K562 (cell line): Measurements from ENCODE around the gene AKT3. TPM values are rescaled to one million over a fixed set of nuclear protein-coding genes. Genes with fewer than 3 reads are reported as not detected.

Experiments
- ATAC-seq: fragments of 200-7000 bp; cut with Tn5 transposase; 3 replicates; pipeline ENCODE4 v1.9.1; 2020; ENCODE audit warnings: moderate library complexity
- BruUV-seq: library from RNA; stranded (reverse); fragments of 400-500 nt; replicated peaks from 2 replicates; lab custom pipeline; 2021; lab: Mats Ljungman, UMichigan
- CTCF ChIA-PET: fragments of 300-600 bp; formaldehyde crosslinking; extraction: SDS; loops from one replicate; lab custom pipeline; 2021; ENCODE audit warnings: low intra/inter-chr PET ratio; lab: Yijun Ruan, JAX
- POLR2A ChIA-PET: fragments of 300-600, 350-650 bp; sonication (Branson Sonifier 250); formaldehyde crosslinking; extraction: SDS; loops from one replicate; lab custom pipeline; 2021; ENCODE audit warnings: antibody characterized with exemption, inconsistent platforms; lab: Yijun Ruan, JAX
- DNase-seq, 4 experiments: peaks; one replicate each; pipeline versions ENCODE4 v3.0.0 to v3.0.0-alpha.2; 2011 to 2018; ENCODE audit warnings: low spot score in 3 of 4, mixed read lengths in 3 of 4; ENCODE audit errors: extremely low read depth in 1 of 4
- FAIRE-seq: peaks from 2 replicates; lab custom pipeline; 2011; peaks lifted over from hg19 to GRCh38; lab: Jason Lieb, UNC
- H2AFZ ChIP-seq: 2 replicates; pipeline ENCODE4 v1.6.0; 2011; ENCODE audit warnings: low read depth, low read length, control low read depth, inconsistent platforms
- H3K27ac ChIP-seq: fragments of 200-600 bp; 3 replicates; pipeline ENCODE4 v1.8.0; 2011; ENCODE audit warnings: low read depth, mild to moderate bottlenecking, control low read depth, inconsistent platforms, low read length, moderate library complexity, mixed read lengths; ENCODE audit errors: extremely low read depth
- H3K27me3 ChIP-seq, 2 experiments: fragments of 300-600 bp in 1 of 2; 2 replicates in 1 of 2; 3 replicates in 1 of 2; pipeline versions ENCODE4 v1.6.0 to v1.8.0; 2011; ENCODE audit warnings: inconsistent platforms in 2 of 2, low read length in 2 of 2, mild to moderate bottlenecking in 1 of 2, mixed read lengths in 1 of 2, moderate library complexity in 1 of 2; ENCODE audit not compliant: control insufficient read depth in 2 of 2, insufficient read depth in 2 of 2
- H3K36me3 ChIP-seq: fragments of 300-600 bp; 3 replicates; pipeline ENCODE4 v1.8.0; 2011; ENCODE audit warnings: mild to moderate bottlenecking, low read length, inconsistent platforms; ENCODE audit not compliant: control insufficient read depth, insufficient read depth
- H3K4me1 ChIP-seq, 2 experiments: fragments of 200-600 bp in 1 of 2; replicated peaks in 1 of 2; 2 replicates in 1 of 2; 3 replicates in 1 of 2; pipeline versions ENCODE4 v1.5.1 to v1.8.0; 2011; ENCODE audit warnings: inconsistent platforms in 2 of 2, low read length in 2 of 2, mild to moderate bottlenecking in 1 of 2, mixed read lengths in 1 of 2, moderate library complexity in 1 of 2; ENCODE audit not compliant: control insufficient read depth in 2 of 2, insufficient read depth in 2 of 2
- H3K4me2 ChIP-seq: 2 replicates; pipeline ENCODE4 v1.6.1; 2011; ENCODE audit warnings: low read length, control low read depth, inconsistent platforms, mixed read lengths; ENCODE audit not compliant: insufficient read depth
- H3K4me3 ChIP-seq: fragments of 200-600 bp; sonication (generic), shearing (Covaris generic); 2 replicates; pipeline ENCODE4 v1.5.1; 2016; ENCODE audit warnings: control low read depth, inconsistent platforms
- H3K79me2 ChIP-seq: fragments of 200-600 bp; 3 replicates; pipeline ENCODE4 v1.8.0; 2011; ENCODE audit warnings: low read length, inconsistent platforms; ENCODE audit not compliant: control insufficient read depth, insufficient read depth
- H3K9ac ChIP-seq, 2 experiments: 2 replicates each; pipeline versions ENCODE4 v1.6.0 to v1.6.1; 2011; ENCODE audit warnings: low read depth in 2 of 2, low read length in 2 of 2, control low read depth in 1 of 2, inconsistent platforms in 1 of 2, mild to moderate bottlenecking in 1 of 2, mixed read lengths in 1 of 2; ENCODE audit not compliant: insufficient read depth in 1 of 2
- H3K9me1 ChIP-seq: one replicate; pipeline ENCODE4 v1.6.0; 2011; ENCODE audit warnings: inconsistent platforms, mild to moderate bottlenecking, low read length, moderate library complexity; ENCODE audit not compliant: control insufficient read depth, insufficient read depth
- H3K9me3 ChIP-seq: replicated peaks from 2 replicates; pipeline ENCODE4 v1.5.1; 2011; ENCODE audit warnings: low read depth, low read length, inconsistent platforms; ENCODE audit not compliant: control insufficient read depth, insufficient read depth
- H4K20me1 ChIP-seq: replicated peaks from 2 replicates; pipeline ENCODE4 v1.6.1; 2011; ENCODE audit warnings: low read length, inconsistent platforms, mixed read lengths; ENCODE audit not compliant: control insufficient read depth, insufficient read depth
- BRD9 ChIP-seq: fragments of 450-650 bp; IDR thresholded peaks from 2 replicates; pipeline ENCODE4 v1.6.1; 2018; ENCODE audit warnings: low read depth; ENCODE audit not compliant: partially characterized antibody
- CBX3 ChIP-seq, 2 experiments: IDR thresholded peaks; 1 replicate in 1 of 2; 2 replicates in 1 of 2; pipeline ENCODE4 v1.6.1; 2012; ENCODE audit warnings: inconsistent platforms in 2 of 2, low read length in 2 of 2, borderline replicate concordance in 1 of 2, control low read depth in 1 of 2
- CCAR2 ChIP-seq: fragments of 200-400 bp; formaldehyde crosslinking; IDR thresholded peaks from 2 replicates; pipeline ENCODE4 v1.6.1; 2017; ENCODE audit warnings: mild to moderate bottlenecking, low read depth, low read length
- CCNT2 ChIP-seq: IDR thresholded peaks from 2 replicates; pipeline ENCODE4 v1.6.1; 2011; ENCODE audit warnings: borderline replicate concordance, low read depth, mild to moderate bottlenecking, moderate library complexity, mixed read lengths, low read length; ENCODE audit not compliant: insufficient read length; ENCODE audit errors: extremely low read depth
- CXXC5 ChIP-seq: fragments of 250-450 bp; sonication (Bioruptor Pico); IDR thresholded peaks from 2 replicates; pipeline ENCODE4 v1.8.0; 2022; ENCODE audit warnings: inconsistent platforms, mild to moderate bottlenecking, moderate library complexity
- FOXK2 ChIP-seq, 2 experiments: fragments of 450-650 bp; IDR thresholded peaks in 1 of 2; conservative IDR thresholded peaks in 1 of 2; 2 replicates each; pipeline ENCODE4 v1.6.1; 2016; ENCODE audit warnings: low read depth in 2 of 2, mild to moderate bottlenecking in 1 of 2
- FOXO4 ChIP-seq: fragments of 450-650 bp; formaldehyde crosslinking; IDR thresholded peaks from 2 replicates; pipeline ENCODE4 v1.4.0; 2020; ENCODE audit warnings: mild to moderate bottlenecking, moderate library complexity
- HDAC1 ChIP-seq, 2 experiments: fragments of 450-650 bp; IDR thresholded peaks; 2 replicates each; pipeline ENCODE4 v1.6.1; 2016 to 2017; ENCODE audit warnings: inconsistent platforms in 1 of 2, mild to moderate bottlenecking in 1 of 2, moderate library complexity in 1 of 2
- HNRNPH1 ChIP-seq: fragments of 200-400 bp; formaldehyde crosslinking; optimal IDR thresholded peaks from 2 replicates; pipeline ENCODE3; 2017; ENCODE audit warnings: low read depth, mild to moderate bottlenecking, low read length, moderate library complexity
- ILK ChIP-seq: fragments of 450-650 bp; IDR thresholded peaks from 2 replicates; pipeline ENCODE4 v1.6.1; 2016; ENCODE audit warnings: missing genetic modification characterization, low read depth, mild to moderate bottlenecking, missing compliant biosample characterization, moderate library complexity, borderline replicate concordance
- POLR2AphosphoS5 ChIP-seq: IDR thresholded peaks from 2 replicates; pipeline ENCODE4 v1.6.1; 2011; ENCODE audit warnings: mild to moderate bottlenecking, low read depth, low read length, moderate library complexity; ENCODE audit not compliant: control insufficient read depth, insufficient read depth
- SLC30A9 ChIP-seq: fragments of 250-450 bp; sonication (Bioruptor Pico); IDR thresholded peaks from 2 replicates; pipeline ENCODE4 v1.8.0; 2022; ENCODE audit warnings: mild to moderate bottlenecking, moderate library complexity
- USF1 ChIP-seq: sonication (generic); formaldehyde crosslinking; IDR thresholded peaks from 2 replicates; pipeline ENCODE4 v1.9.0; 2022; ENCODE audit warnings: mild to moderate bottlenecking, missing genetic modification reagents
- ZFP36 ChIP-seq: fragments of 150-350 bp; IDR thresholded peaks from 2 replicates; pipeline ENCODE4 v1.6.1; 2018; ENCODE audit warnings: low read length, low read depth; ENCODE audit not compliant: partially characterized antibody
- ZFP91 ChIP-seq: sonication (generic); formaldehyde crosslinking; IDR thresholded peaks from 2 replicates; pipeline ENCODE4 v1.8.0; 2022; ENCODE audit warnings: mild to moderate bottlenecking, missing genetic modification reagents
- ZNF124 ChIP-seq: sonication (generic); formaldehyde crosslinking; IDR thresholded peaks from 2 replicates; pipeline ENCODE4 v1.8.1; 2022; ENCODE audit warnings: missing genetic modification reagents
- ZNF764 ChIP-seq: fragments of 250-450 bp; sonication (Bioruptor Pico); IDR thresholded peaks from 2 replicates; pipeline ENCODE4 v1.4.0; 2020; ENCODE audit warnings: low read depth, mild to moderate bottlenecking, moderate library complexity
- WGBS: fragments of 100-300 bp; shearing (Covaris generic); methylation state at CpG from one replicate; pipeline ENCODE4 v1.1.6; 2016; ENCODE audit warnings: low coverage, mixed read lengths; ENCODE audit not compliant: insufficient coverage; ENCODE audit errors: missing lambda C conversion rate; 5-methylcytosine and 5-hydroxymethylcytosine counted together
- in situ Hi-C: fragments of 300-500 bp; cut with MboI; formaldehyde crosslinking; loops from 4 replicates; pipeline ENCODE4 v1.15.0; 2018; ENCODE audit warnings: inconsistent platforms, mixed read lengths
- intact Hi-C: fragments of 100-400 bp; cut with micrococcal nuclease; formaldehyde crosslinking; loops from 2 replicates; pipeline ENCODE4 v1.14.2; 2022
- polyA plus RNA-seq, 8 experiments: library from polyadenylated mRNA; depleted of rRNA in 4 of 8; stranded (reverse) in 5 of 8; unstranded in 3 of 8; fragments of >200 nt; fragmentation: Nextera tagmentation in 2 of 8; fragmentation: Illumina TruSeq in 1 of 8; extraction: Ambion mirVana in 2 of 8; extraction: Trizol in 1 of 8; gene quantifications; 2 replicates each; pipeline versions ENCODE4 v1.2.1 to v1.2.3, GENCODE V29; 2011 to 2014; ENCODE audit warnings: inconsistent platforms in 1 of 8, missing spikeins in 1 of 8
- total RNA-seq, 7 experiments: library from RNA; depleted of rRNA in 6 of 7; stranded (reverse); fragments of >200 nt in 6 of 7; fragmentation: Illumina TruSeq in 2 of 7; extraction: Trizol in 2 of 7; gene quantifications; 2 replicates each; pipeline versions ENCODE4 v1.2.1 to v1.2.3, GENCODE V29; 2011 to 2021; ENCODE audit warnings: low replicate concordance in 1 of 7

AKT3 gene
- total and polyA plus RNA-seq, 9 of the 15 experiments (the other 6 are each of a cell fraction or from before 2014, with no cell fraction given) = 0.04 to 0.54 (median 0.18) TPM; not detected in 1

GRCh38 chr1:243499711-243500110, 350.3 kb downstream of the AKT3 start:
- H3K36me3 ChIP-seq = no peaks in the 10 kb centered on the region
- no peak overlapping the region for H3K27ac ChIP-seq
- H2AFZ ChIP-seq = no peak overlapping the region
- FAIRE-seq = no peak
- ChIA-PET POLR2A (no interaction called here), CTCF (no interaction called here)
- no peaks in the 10 kb centered on the region for H3K9me3 ChIP-seq
- TF ChIP-seq CXXC5 (CRISPR knock-in tag) (no peak), FOXK2 (conservative IDR thresholded peaks at IDR 0.05 in 1 of 2, IDR thresholded peaks at IDR 0.05 in 1 of 2; ENCODE audit: low read depth in 2 of 2) (no peak), CCAR2 (no peak), ZFP36 (no peak), ZFP91 (CRISPR knock-in tag) (no peak), ZNF764 (CRISPR knock-in tag) (no peak), HDAC1 (IDR thresholded peaks at IDR 0.05) (no peak), CBX3 (IDR thresholded peaks at IDR 0.05; ENCODE audit: borderline replicate concordance in 1 of 2, low read length in 2 of 2) (no peak), ILK (tag) (no peak), USF1 (CRISPR knock-in tag) (no peak), SLC30A9 (CRISPR knock-in tag) (no peak), POLR2AphosphoS5 (no peak), CCNT2 (no peak), BRD9 (no peak), ZNF124 (CRISPR knock-in tag) (no peak), FOXO4 (CRISPR knock-in tag) (no peak), HNRNPH1 (no peak)
- no peak overlapping the region for H3K9ac ChIP-seq
- H3K79me2 ChIP-seq = no peaks in the 10 kb centered on the region
- no TSS peak for BruUV-seq
- no peaks in the 10 kb centered on the region for H4K20me1 ChIP-seq
- in situ Hi-C loops (loop anchor here (25.0 kb wide), 1 partner anchor 763 kb away; no protein-coding TSS in a partner anchor), intact Hi-C loops (no loop called here)
- H3K4me3 ChIP-seq = no peak overlapping the region
- H3K4me1 ChIP-seq = peaks cover 0 to 13% of the 10 kb centered on the region in 2 experiments; a peak in 1 of 5 replicates
- H3K9me1 ChIP-seq = no peaks in the 10 kb centered on the region
- H3K27me3 ChIP-seq = no peaks in the 10 kb centered on the region; a peak in 1 of 5 replicates
- WGBS = 68% methylated on average over 10 of the region's 10 CpGs
- ATAC-seq = no peak
- DNase-seq = no peak
- no peak overlapping the region for H3K4me2 ChIP-seq
